CD4-positive, alpha-beta T cell treated with Interleukin-12 subunit alpha and Interleukin-12 subunit beta, for 1 hour (primary cell): ENCODE results near the gene LYSMD4.
"Not testable (repeated sequence)": the region's sequence is repeated elsewhere in the genome, so short reads cannot be mapped to it uniquely, and the experiment has no call there.

Experiments
- DNase-seq: peaks from one replicate; pipeline ENCODE4 v3.0.0-alpha.2; 2020

The LYSMD4 gene

DNA sequence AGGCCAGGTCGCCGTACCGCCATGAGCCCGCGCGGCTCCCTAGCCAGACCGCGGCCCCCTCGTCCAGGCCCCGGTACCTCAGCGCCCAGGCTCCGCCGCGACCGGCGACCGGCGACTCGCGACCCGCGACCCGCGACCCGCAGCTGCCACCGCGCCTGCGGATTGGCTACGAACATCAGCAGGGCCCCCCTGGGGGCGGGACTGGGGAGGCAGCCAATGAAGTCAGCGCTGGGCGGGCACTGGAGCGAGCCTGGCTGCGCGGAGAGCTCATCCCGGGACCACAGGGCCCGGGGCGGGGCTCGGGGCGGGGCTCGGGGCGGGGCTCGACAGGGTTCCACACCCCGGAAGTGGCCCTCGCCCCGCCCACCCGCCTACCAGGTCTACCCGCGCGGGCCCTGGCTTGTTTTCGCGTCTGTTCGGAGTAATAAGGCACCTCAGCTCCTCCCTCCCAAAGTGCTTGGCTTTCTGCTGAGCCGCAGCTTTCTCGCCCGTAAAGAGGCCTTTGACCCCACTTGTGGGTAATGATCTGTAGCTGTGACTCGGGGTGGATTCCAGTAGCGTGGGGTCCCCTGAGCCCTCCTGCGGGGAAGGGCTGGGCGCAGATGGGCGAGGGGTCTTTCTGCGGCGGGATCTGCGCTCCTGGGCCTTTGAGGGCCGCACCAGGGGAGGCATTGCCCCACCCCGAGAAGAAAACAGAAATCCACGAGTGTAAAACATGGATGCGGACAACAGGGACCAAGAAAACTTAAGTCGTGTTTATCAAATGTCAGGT, at the start of gene LYSMD4:
LYSMD4 (minus strand) TSS at position 170 of the 772 bp plus-strand sequence. CDS start 1,438 bp downstream, outside the sequence.
- DNase-seq, result peak; percentile 98

- DNase-seq, result not testable (repeated sequence)
Observed at GRCh38 chr15:99782029-99782428, 48.8 kb upstream of the LYSMD4 start.

DNA sequence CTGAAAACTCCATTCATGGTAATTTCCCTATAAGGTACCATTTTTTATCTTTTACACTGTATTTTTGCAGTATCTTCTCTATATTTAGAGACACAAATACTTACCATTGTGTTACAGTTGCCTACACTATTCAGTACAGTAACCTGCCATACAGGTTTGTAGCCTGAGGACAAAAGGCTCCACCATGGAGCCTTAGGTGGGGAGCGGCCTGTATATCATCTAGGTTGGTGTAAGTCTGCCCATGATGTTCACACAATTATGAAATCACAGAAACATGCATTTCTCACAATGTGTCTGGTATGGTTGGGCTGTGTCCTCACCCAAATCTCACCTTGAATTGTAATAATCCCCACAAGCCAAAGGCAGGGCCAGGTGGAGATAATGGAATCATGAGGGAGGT, 43.9 kb upstream of the LYSMD4 start:
- no peak for DNase-seq

GRCh38 chr15:99764522-99764921, 31.3 kb upstream of the LYSMD4 start:
- no peak for DNase-seq

- DNase-seq, result no peak
Observed at GRCh38 chr15:99763827-99764226, 30.6 kb upstream of the LYSMD4 start.

- no peak for DNase-seq
Observed at GRCh38 chr15:99762288-99762687, 29.1 kb upstream of the LYSMD4 start.

DNA sequence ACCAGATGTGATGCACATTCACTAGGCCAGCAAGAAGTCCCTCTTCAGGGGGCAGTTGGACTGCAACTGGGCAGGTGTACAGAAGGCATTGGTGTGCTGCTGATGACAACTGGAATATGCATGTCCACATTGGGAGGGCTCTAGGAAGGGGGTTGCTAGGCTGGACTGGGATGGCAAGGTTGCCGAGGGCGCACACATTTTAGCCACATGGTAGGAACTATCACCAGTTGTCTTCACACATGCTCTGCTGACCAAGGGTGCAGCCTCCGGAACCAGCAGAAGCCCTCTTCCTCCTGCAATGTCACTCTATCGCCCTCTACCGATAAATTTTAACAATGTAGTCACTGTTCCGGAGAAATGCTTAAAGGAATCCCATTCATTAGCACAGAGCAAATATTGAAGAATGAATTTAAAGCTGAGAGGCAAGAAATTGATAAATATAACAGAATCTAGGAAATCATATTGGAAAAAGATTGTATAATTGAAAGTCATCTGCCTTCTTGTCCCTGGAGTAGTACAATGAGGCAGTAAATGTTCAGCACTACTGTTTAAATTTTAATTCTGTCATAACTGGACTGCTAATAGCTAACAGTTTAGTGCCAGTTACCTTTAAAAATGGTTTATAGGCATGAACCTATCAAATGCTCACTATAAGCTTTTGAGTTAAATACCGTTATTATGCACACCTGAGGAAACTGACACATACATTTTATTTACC, 22.6 kb upstream of the LYSMD4 start:
- peak; percentile 71 for DNase-seq

DNA sequence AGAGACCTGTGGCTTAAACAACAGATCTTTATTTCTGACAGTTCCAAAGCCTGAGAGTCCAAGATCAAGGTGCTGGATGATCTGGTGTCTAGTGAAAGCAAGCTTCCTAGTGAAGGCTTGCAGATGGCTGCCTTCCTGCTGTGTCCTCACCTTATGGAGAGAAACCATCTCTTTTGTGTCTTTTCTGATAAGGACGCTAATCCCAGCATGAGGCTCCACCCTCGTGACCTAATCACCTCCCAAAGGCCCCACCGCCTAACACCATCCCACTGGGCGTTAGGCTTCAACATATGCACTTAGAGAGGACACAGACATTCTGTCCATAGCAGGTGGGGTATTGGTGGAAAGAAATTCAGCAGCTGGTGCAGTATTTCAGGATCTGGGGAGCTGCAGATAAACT, 19.8 kb upstream of the LYSMD4 start:
- DNase-seq, result no peak

DNA sequence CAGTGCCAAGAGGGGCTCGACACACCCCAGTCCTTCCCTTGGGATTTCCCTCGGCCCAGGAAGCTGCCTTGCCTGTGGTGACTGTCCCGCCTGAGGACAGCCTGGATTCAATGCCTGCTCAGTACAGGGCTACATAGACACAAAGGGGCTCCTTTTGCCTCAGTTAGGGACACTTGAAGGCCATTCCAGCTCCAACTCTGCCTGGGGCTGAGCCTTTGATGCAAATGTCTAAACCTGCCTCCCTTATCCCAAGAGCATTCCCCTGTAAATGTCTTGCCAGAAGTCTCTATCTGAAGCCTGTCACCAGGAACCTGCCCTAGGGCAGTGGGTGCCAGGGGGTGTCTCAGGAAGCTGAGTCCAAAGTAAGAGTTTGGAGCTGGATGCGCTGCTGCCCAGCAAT, 19.3 kb upstream of the LYSMD4 start:
- DNase-seq, result no peak

DNA sequence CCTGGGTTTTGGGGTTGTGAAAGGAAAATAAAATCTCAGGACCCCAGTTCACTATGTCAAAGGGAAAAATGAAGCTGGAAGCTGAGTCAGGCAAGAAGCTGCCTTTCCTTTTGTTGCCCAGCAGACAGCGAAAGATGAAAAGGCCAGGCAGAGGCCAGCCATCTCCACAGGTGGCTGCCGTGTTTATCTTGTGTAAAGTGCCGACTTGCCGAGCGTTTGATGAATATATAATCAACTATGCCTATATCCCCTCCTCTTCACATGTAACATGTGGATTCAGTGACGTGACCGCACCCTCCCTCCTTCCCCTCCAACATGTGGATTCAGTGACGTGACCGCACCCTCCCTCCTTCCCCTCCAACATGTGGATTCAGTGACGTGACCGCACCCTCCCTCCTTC, 17.1 kb upstream of the LYSMD4 start:
- DNase-seq, result not testable (repeated sequence)

GRCh38 chr15:99749386-99749785, 16.1 kb upstream of the LYSMD4 start:
- no peak for DNase-seq

- no peak for DNase-seq
Observed at GRCh38 chr15:99745370-99746086, 12.3 kb upstream of the LYSMD4 start.

DNA sequence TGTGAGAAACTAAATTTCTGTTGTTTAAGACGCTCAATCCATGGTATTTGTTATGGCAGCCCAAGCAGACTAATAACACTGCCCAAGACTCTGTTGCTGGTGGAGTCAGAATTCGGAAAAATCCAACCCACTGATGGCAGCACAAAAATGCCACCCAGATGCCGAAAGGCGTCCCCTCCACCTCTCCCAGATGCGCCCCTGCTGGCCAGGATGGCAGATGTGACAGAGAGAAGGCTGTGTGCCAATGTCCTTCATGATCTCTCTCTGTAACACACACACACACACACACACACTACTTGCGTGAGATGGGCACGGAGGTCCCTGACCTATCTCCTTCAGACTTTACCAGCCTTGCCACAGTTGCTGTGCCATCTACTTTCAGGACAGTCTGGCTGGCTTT, 10.9 kb upstream of the LYSMD4 start:
- no peak for DNase-seq

DNA sequence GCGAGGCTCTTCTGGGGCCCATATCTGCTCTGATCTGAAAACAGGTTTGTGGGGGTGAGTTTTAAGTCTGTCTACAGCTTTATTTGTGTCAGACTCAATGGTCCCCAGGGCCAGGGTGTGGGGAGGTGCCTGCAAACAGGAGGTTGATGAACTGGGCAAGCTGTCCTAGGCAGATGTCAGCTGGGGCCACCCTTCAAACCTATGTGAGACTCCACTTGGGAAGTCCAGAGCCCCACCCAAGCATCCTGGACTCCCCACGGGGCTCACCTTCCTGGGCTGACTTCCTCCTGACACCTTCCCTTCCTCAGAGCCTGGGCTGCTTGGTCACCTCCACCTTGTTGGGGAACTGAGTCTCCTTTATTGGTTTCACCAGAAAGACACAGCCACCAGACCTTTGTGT, 8.6 kb upstream of the LYSMD4 start:
- DNase-seq, result no peak

GRCh38 chr15:99738021-99738847, 5.0 kb upstream of the LYSMD4 start:
- no peak for DNase-seq

GRCh38 chr15:99736702-99737101, 3.5 kb upstream of the LYSMD4 start:
- DNase-seq, result no peak

DNA sequence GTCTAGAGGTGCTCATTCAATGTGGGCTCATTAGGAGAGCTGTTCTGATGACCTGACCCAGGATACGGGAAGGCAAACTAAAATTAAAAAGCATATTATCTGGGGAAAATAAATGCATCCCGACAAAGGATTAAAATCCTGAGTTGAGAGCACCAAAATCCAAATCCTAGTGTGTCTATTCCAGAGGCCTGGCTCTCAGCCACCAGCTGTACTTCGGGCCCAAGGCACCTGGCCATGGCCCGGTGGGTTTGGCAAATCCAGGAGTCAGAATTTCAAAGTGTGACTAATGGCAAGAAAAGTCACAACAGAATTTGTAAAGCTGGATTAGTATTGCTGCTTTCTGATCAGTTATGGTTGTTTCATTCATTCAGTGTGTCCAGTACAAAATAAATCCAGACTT, 2.6 kb upstream of the LYSMD4 start:
- DNase-seq, result no peak

DNA sequence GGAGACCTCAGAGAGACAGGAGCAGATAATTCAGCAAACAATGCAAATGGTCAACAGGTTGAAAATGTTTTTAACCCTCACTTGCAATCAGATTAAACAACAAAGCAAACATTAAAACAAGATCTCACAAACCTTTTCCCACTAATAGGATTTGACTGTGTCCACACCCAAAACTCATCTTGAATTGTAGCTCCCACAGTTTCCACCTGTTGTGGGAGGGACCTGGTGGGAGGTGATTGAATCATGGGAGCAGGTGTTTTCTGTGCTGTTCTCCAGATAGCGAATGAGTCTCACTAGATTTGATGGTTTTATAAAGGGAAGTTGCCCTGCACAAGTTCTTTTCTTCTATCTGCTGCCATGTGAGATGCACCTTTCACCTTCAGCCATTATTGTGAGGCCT, 1.3 kb upstream of the LYSMD4 start:
- DNase-seq, result no peak

DNA sequence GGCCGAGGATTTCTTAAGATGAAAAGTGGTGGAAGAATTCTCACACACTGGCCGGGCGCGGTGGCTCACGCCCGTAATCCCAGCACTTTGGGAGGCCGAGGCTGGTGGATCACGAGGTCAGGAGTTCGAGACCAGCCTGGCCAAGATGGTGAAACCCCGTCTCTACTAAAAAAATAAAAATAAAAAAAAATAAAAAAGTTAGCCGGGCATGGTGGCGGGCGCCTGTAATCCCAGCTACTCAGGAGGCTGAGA, 729 bp upstream of the LYSMD4 start:
- DNase-seq, result not testable (repeated sequence)

DNA sequence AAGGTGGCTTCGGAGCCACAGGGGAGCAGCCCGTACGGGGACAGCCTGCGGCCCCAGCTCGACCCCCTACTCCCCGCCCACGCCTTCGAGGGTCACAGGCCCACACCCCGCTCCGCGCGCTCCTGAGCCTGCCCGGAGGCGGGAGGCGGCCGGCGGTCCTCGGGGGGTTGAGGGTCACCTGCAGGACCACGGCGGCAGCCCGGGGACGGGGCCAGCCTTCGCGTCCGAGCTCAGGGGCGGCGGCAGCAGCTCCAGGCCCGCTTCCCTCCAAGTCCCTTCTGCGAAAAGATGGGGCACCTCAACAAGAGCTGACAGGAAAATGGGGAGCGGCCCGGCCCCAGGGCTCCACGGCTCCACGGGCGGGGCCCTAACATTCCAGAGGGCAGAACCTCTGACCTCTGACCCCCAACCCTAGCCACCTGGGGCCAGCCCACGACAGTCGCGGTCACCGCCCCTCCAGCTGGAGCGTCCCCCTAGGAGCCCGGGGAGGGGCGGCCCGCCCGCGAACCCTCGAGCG, 428 bp downstream of the LYSMD4 start:
- DNase-seq, result no peak

GRCh38 chr15:99732124-99732750, 1.0 kb downstream of the LYSMD4 start:
- DNase-seq, result no peak

GRCh38 chr15:99731336-99732123, 1.7 kb downstream of the LYSMD4 start:
- no peak for DNase-seq
